NOMO-1 treated with DMSO at 0.1 percent for 48 hours (cell line): Measurements from ENCODE around the gene MRTFA.

ENCODE experiments used
- DNase-seq: peaks from one replicate; lab custom pipeline; 2025; ENCODE audit not compliant: unreplicated experiment; lab: John Stamatoyannopoulos, UW

Gene MRTFA

DNA sequence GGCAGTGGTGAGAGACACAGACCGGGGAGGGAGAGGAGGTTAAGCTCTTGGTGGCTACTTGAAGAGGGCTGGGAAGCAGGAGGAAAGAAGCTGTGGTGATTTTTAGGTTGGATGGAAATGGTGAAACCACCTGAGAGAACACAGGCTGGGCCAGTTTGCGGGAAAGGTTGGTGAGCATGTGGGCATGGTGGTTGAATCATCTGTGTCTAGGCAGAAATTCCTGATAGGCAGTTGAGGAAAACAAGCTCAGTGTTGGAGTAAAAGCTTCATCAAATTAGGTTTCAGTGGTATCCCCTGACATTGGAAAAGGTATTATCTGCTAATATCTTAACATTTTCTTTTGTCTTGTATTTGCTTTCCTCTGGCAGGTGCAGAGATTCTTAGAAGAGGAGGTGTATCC lies 270.5 kb downstream of the MRTFA start:
- no peak for DNase-seq

DNA sequence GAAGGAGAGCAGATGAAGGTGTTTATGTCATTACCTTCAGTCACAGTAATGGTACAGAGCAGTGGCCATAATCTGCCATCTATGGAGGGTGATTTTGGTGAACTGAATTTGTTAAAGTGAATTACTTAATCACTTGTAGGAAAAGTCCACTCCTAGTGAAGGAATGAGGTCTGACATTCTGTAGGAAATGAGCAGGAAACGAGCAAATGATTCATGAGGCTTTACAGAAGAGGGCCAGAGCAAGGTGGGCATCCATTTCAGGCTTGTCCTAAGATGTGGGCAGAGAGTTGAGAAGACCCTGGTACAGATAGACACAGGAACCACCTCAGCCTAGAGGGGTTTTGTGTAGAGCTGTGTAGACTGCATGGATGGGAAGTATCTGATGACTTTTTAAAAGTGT lies 272.1 kb downstream of the MRTFA start:
- no peak for DNase-seq

DNA sequence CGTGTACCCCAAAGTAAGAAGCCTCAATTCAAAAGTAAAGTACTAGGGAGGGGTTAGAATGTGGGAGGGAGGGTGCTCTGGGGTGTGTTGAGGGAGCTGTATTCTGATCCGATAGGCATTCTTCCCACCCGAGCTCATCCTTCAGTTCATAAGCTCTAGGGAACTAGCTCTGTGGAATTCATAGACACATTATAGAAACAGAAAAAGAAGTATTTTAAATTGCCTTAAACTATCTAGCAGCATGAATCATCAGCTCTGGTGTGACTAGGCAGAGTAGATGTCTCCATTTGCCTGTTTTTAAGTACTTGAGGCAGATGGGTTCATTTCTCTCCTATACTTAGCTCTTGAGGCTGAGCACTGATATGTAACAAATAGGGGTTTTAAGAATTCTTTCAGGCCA lies 273.5 kb downstream of the MRTFA start:
- no peak for DNase-seq

DNA sequence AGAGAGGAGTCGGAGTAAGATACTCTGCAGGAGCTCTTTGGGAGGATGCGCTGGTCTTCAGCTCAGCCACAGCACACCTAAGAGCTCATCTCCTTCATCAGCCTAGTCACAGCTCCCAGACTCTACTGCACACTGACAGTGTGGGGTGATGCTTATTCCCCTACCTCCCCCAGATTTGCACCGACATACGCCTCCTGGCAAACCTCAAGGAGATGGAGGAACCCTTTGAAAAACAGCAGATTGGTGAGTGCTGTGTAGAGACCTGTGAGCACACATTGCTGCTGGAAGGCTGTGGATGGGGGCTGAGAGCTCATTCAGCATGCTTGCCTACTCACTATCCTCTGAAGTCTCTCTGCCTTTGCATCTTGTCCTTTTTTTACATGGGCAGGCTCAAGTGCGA lies 275.4 kb downstream of the MRTFA start:
- DNase-seq = no peak
